Activated CD4-positive, alpha-beta T cell treated with anti-CD3 and anti-CD28 coated beads for 36 hours (primary cell): ENCODE results near the gene PSME3IP1. TPM values are rescaled to one million over a fixed set of nuclear protein-coding genes. Genes with fewer than 3 reads are reported as not detected.

Source experiments
- ATAC-seq: fragments of 200-7000 bp; cut with Tn5 transposase; one replicate; pipeline ENCODE4 v1.10.0; 2021; ENCODE audit warnings: mild to moderate bottlenecking, moderate library complexity
- CTCF ChIA-PET: fragments of 350-600 bp; sonication (Branson Sonifier 250); formaldehyde crosslinking; loops from one replicate; lab custom pipeline; 2021; ENCODE audit warnings: antibody characterized with exemption; lab: Charles Lee
- POLR2A ChIA-PET: fragments of 350-600 bp; sonication (Branson Sonifier 250); formaldehyde crosslinking; loops from one replicate; lab custom pipeline; 2021; ENCODE audit warnings: antibody characterized with exemption, inconsistent platforms; lab: Charles Lee
- DNase-seq: peaks from one replicate; pipeline ENCODE4 v3.0.0-alpha.2; 2020
- H3K27ac Mint-ChIP-seq: one replicate; pipeline ENCODE4 v1.8.0; 2021; ENCODE audit warnings: mixed read lengths
- H3K27me3 Mint-ChIP-seq: one replicate; pipeline ENCODE4 v1.8.0; 2021; ENCODE audit warnings: mixed read lengths
- H3K36me3 Mint-ChIP-seq: one replicate; pipeline ENCODE4 v1.8.0; 2021; ENCODE audit warnings: low read depth, mixed read lengths
- H3K4me1 Mint-ChIP-seq: one replicate; pipeline ENCODE4 v1.8.0; 2021; ENCODE audit warnings: mixed read lengths
- H3K4me3 Mint-ChIP-seq: one replicate; pipeline ENCODE4 v1.8.0; 2021; ENCODE audit warnings: mild to moderate bottlenecking, moderate library complexity, mixed read lengths
- H3K9me3 Mint-ChIP-seq: one replicate; pipeline ENCODE4 v1.8.0; 2021; ENCODE audit warnings: low read depth, mixed read lengths
- intact Hi-C, 2 experiments: fragments of 100-400 bp; cut with DNase I in 1 of 2; cut with micrococcal nuclease in 1 of 2; formaldehyde crosslinking; loops; one replicate each; pipeline versions ENCODE4 v1.14.2 to v1.15.1; 2022 to 2024; cut with DNase I, micrococcal nuclease
- total RNA-seq, 2 experiments: library from RNA; stranded (reverse); gene quantifications; one replicate each; pipeline ENCODE4 v1.2.3, GENCODE V29; 2021

The PSME3IP1 gene
- total RNA-seq, 2 experiments from 2014 or later: 111 to 156 TPM

DNA sequence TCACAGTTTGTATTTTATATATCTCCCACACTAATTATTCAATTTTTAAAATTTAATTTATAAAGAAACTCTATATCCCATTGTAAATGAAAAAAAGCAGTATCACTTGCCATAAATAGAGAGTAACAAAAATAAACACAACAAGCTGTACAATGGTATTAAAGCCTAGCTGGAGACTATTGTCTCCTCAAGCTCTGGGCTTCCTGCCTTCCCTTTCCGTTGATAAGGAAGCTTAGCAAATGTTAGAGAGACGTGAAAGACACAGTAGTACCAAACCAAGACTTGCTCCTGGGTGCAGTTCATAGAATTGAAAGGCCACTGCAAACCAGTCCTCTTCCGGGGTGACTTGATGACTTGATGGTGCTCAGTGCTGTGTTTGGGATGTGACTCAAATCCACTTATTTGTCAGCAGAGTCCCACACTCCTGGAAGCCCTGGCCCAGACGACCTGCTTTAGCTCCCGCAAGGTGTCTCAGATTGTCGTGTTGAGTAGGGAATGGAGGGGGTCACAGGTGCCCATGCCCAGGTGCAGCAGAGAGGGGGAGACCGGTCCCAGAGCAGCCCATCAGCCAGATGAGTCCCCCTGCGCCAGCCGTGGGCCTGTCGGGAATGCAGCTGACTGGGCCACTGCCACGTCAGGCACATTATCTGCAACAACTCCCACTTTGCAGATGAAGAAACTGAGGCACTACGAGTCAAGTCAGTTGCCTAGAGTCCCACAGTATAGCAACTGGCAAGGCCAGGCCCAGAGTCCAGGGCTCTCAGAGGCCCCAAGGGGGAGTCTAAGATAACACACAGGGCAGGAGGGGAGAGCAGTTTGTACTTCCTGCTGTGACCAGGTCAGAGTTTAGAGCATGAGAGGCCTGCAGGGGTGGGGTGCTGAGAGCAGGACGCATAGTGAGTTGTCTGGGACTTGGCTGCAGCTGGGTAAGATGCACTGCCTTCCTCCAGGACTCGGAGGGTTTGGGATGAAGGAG lies 40.5 kb downstream of the PSME3IP1 start:
- H3K36me3 Mint-ChIP-seq: no peaks in the 10 kb centered on the region
- H3K27ac Mint-ChIP-seq: peak overlapping the region; percentile 25
- DNase-seq (no peak), ATAC-seq (no peak)
- POLR2A ChIA-PET: interaction anchor here (0.9 kb wide), 1 partner anchor 11 kb away, joined by 3 read pairs; no protein-coding TSS in a partner anchor
- peaks cover 38% of the 10 kb centered on the region for H3K4me1 Mint-ChIP-seq
- no peaks in the 10 kb centered on the region for H3K27me3 Mint-ChIP-seq
- CTCF ChIA-PET: interaction anchor here (0.7 to 1.1 kb wide), 3 partner anchors 10 to 181 kb away, joined by 3 read pairs; no protein-coding TSS in a partner anchor
- H3K4me3 Mint-ChIP-seq: no peak overlapping the region
- H3K9me3 Mint-ChIP-seq: no peaks in the 10 kb centered on the region
- intact Hi-C loops: no loop called here

GRCh38 chr16:57144027-57144426 lies 41.8 kb downstream of the PSME3IP1 start:
- ATAC-seq (no peak), DNase-seq (no peak)
- H3K27ac Mint-ChIP-seq: no peak overlapping the region
- intact Hi-C loops: no loop called here
- no peaks in the 10 kb centered on the region for H3K9me3 Mint-ChIP-seq
- H3K36me3 Mint-ChIP-seq: no peaks in the 10 kb centered on the region
- ChIA-PET CTCF (interaction anchor here (0.5 to 1.1 kb wide), 5 partner anchors 11 to 826 kb away, joined by 3 read pairs; no protein-coding TSS in a partner anchor), POLR2A (no interaction called here)
- H3K4me3 Mint-ChIP-seq: no peak overlapping the region
- H3K27me3 Mint-ChIP-seq: no peaks in the 10 kb centered on the region
- H3K4me1 Mint-ChIP-seq: peaks cover 43% of the 10 kb centered on the region

GRCh38 chr16:57143149-57143921 lies 42.5 kb downstream of the PSME3IP1 start:
- ATAC-seq (no peak), DNase-seq (no peak)
- Mint-ChIP-seq H3K27ac (no peak overlapping the region), H3K36me3 (no peaks in the 10 kb centered on the region), H3K4me3 (no peak overlapping the region), H3K9me3 (no peaks in the 10 kb centered on the region), H3K27me3 (no peaks in the 10 kb centered on the region), H3K4me1 (peaks cover 43% of the 10 kb centered on the region)
- intact Hi-C loops: no loop called here
- POLR2A ChIA-PET: no interaction called here
- CTCF ChIA-PET: interaction anchor here (0.6 to 1.0 kb wide), 3 partner anchors 9 to 97 kb away, joined by 3 to 4 read pairs (median 3); no protein-coding TSS in a partner anchor

GRCh38 chr16:57141822-57142631 lies 43.8 kb downstream of the PSME3IP1 start:
- ATAC-seq (peak; percentile 79), DNase-seq (peak; percentile 44)
- Mint-ChIP-seq H3K27ac (peak overlapping the region; percentile 88), H3K36me3 (no peaks in the 10 kb centered on the region), H3K4me1 (peaks cover 39% of the 10 kb centered on the region), H3K4me3 (peak overlapping the region; percentile 3), H3K27me3 (no peaks in the 10 kb centered on the region), H3K9me3 (no peaks in the 10 kb centered on the region)
- POLR2A ChIA-PET: interaction anchor here (1.2 kb wide), 1 partner anchor 10 kb away, joined by 3 read pairs; no protein-coding TSS in a partner anchor
- CTCF ChIA-PET: interaction anchor here (0.6 to 1.5 kb wide), 6 partner anchors 10 to 91 kb away, joined by 3 to 7 read pairs (median 4); no protein-coding TSS in a partner anchor
- intact Hi-C loops: no loop called here

DNA sequence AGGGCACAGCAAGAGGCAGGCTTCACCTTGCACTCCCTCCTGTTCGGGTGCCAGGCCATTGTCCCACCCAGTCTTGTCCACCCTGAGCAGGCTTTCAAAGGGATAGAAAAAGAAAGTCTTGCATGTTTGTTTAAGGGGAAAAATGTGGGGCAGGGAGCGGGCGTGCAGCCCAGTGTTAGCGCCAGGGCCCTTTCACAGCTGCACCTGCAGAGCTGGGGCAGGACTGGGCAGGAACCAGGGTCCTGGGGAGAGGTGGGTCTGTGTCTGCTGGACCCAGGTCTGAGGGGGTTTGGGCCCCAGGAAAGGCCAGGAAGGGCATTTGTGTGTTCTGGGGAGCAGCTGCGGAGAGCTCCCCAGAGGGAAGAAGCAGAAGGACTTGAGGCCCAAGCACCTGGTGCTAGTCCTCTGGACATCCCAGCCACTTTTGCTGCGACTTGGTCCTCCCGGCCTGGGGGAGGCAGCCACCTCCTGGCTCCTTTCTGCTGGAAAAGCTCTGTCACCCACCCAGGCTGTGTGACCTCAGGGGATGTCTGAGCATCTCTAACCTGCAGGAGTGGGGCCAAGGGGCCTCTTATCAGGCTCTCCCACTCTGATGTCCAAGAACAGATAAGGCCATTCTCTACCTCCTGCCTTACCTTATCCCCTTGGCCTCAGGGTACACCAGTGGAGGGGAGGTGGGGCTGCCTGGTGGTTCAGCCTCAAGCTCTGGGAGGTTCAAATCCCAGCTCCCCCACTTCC lies 44.7 kb downstream of the PSME3IP1 start:
- no peaks in the 10 kb centered on the region for H3K9me3 Mint-ChIP-seq
- DNase-seq (no peak), ATAC-seq (no peak)
- peak overlapping the region; percentile 88 for H3K27ac Mint-ChIP-seq
- intact Hi-C loops: no loop called here
- peaks cover 42% of the 10 kb centered on the region for H3K4me1 Mint-ChIP-seq
- ChIA-PET POLR2A (interaction anchor here (1.2 kb wide), 1 partner anchor 11 kb away, joined by 3 read pairs; no protein-coding TSS in a partner anchor), CTCF (interaction anchor here (0.6 to 1.5 kb wide), 3 partner anchors 48 to 90 kb away, joined by 4 to 7 read pairs (median 5); partner anchors contain the start of gene CPNE2)
- H3K27me3 Mint-ChIP-seq: no peaks in the 10 kb centered on the region
- no peak overlapping the region for H3K4me3 Mint-ChIP-seq
- H3K36me3 Mint-ChIP-seq: no peaks in the 10 kb centered on the region

GRCh38 chr16:57138281-57138935 lies 47.4 kb downstream of the PSME3IP1 start:
- intact Hi-C loops: no loop called here
- ChIA-PET CTCF (interaction anchor here (1.3 kb wide), 1 partner anchor 12 kb away, joined by 4 read pairs; no protein-coding TSS in a partner anchor), POLR2A (no interaction called here)
- Mint-ChIP-seq H3K4me1 (peaks cover 61% of the 10 kb centered on the region), H3K27ac (no peak overlapping the region), H3K9me3 (no peaks in the 10 kb centered on the region), H3K36me3 (no peaks in the 10 kb centered on the region), H3K27me3 (no peaks in the 10 kb centered on the region), H3K4me3 (no peak overlapping the region)
- no peak for DNase-seq
- ATAC-seq: no peak

- no peak overlapping the region for H3K4me3 Mint-ChIP-seq
- DNase-seq (no peak), ATAC-seq (no peak)
- intact Hi-C loops: no loop called here
- no peak overlapping the region for H3K27ac Mint-ChIP-seq
- ChIA-PET CTCF (no interaction called here), POLR2A (no interaction called here)
- no peaks in the 10 kb centered on the region for H3K27me3 Mint-ChIP-seq
- peaks cover 57% of the 10 kb centered on the region for H3K4me1 Mint-ChIP-seq
- H3K9me3 Mint-ChIP-seq: no peaks in the 10 kb centered on the region
- no peaks in the 10 kb centered on the region for H3K36me3 Mint-ChIP-seq
Observed at GRCh38 chr16:57137566-57138273, 48.1 kb downstream of the PSME3IP1 start.

GRCh38 chr16:57137043-57137442 lies 48.8 kb downstream of the PSME3IP1 start:
- H3K9me3 Mint-ChIP-seq: no peaks in the 10 kb centered on the region
- ChIA-PET CTCF (no interaction called here), POLR2A (interaction anchor here (0.6 kb wide), 1 partner anchor 140 kb away, joined by 3 read pairs; no protein-coding TSS in a partner anchor)
- H3K36me3 Mint-ChIP-seq: no peaks in the 10 kb centered on the region
- H3K4me3 Mint-ChIP-seq: no peak overlapping the region
- H3K27me3 Mint-ChIP-seq: no peaks in the 10 kb centered on the region
- DNase-seq (no peak), ATAC-seq (no peak)
- no peak overlapping the region for H3K27ac Mint-ChIP-seq
- intact Hi-C loops: no loop called here
- H3K4me1 Mint-ChIP-seq: peaks cover 55% of the 10 kb centered on the region

GRCh38 chr16:57134982-57135381 lies 50.9 kb downstream of the PSME3IP1 start:
- Mint-ChIP-seq H3K4me3 (peak overlapping the region; percentile 48), H3K36me3 (no peaks in the 10 kb centered on the region), H3K9me3 (no peaks in the 10 kb centered on the region), H3K27ac (peak overlapping the region; percentile 89), H3K4me1 (peaks cover 53% of the 10 kb centered on the region), H3K27me3 (no peaks in the 10 kb centered on the region)
- intact Hi-C loops: no loop called here
- ATAC-seq (peak; percentile 66), DNase-seq (no peak)
- ChIA-PET CTCF (interaction anchor here (1.0 to 1.4 kb wide), 3 partner anchors 8 to 16 kb away, joined by 3 to 6 read pairs (median 4); no protein-coding TSS in a partner anchor), POLR2A (interaction anchor here (0.6 to 0.7 kb wide), 3 partner anchors 10 to 196 kb away, joined by 3 read pairs; no protein-coding TSS in a partner anchor)
